DMS79 (cell line): ENCODE data around the gene GJD2.

Experiments
- DNase-seq: peaks from one replicate; lab custom pipeline; 2025; lab: John Stamatoyannopoulos, UW

GJD2 gene

GRCh38 chr15:34773013-34773412, 18.2 kb upstream of the GJD2 start:
- no peak for DNase-seq

GRCh38 chr15:34772312-34772711, 17.5 kb upstream of the GJD2 start:
- DNase-seq = no peak

- no peak for DNase-seq
These were observed 14.9 kb upstream of the GJD2 start for GRCh38 chr15:34769711-34770110.

GRCh38 chr15:34768530-34768929, 13.7 kb upstream of the GJD2 start:
- no peak for DNase-seq

GRCh38 chr15:34765741-34766140, 10.9 kb upstream of the GJD2 start:
- no peak for DNase-seq

GRCh38 chr15:34760909-34761308, 6.1 kb upstream of the GJD2 start:
- no peak for DNase-seq

GRCh38 chr15:34759992-34760391, 5.2 kb upstream of the GJD2 start:
- no peak for DNase-seq

- DNase-seq = no peak
These were observed 4.5 kb upstream of the GJD2 start for GRCh38 chr15:34759347-34759746.

- no peak for DNase-seq
These were observed 2.5 kb upstream of the GJD2 start for GRCh38 chr15:34757262-34757661.

- DNase-seq = no peak
These were observed 598 bp upstream of the GJD2 start for GRCh38 chr15:34755419-34755773.

- DNase-seq = no peak
These were observed 612 bp downstream of the GJD2 start for GRCh38 chr15:34754171-34754601.

GRCh38 chr15:34753236-34753894, 1.4 kb downstream of the GJD2 start:
- DNase-seq = no peak

- DNase-seq = no peak
These were observed 5.1 kb downstream of the GJD2 start for GRCh38 chr15:34749691-34750090.

- DNase-seq = no peak
These were observed 15.5 kb downstream of the GJD2 start for GRCh38 chr15:34739346-34739745.

- DNase-seq = no peak
These were observed 16.8 kb downstream of the GJD2 start for GRCh38 chr15:34738002-34738401.

- no peak for DNase-seq
These were observed 17.3 kb downstream of the GJD2 start for GRCh38 chr15:34737477-34737876.

- no peak for DNase-seq
These were observed 20.5 kb downstream of the GJD2 start for GRCh38 chr15:34734303-34734702.

GRCh38 chr15:34733621-34734020, 21.2 kb downstream of the GJD2 start:
- no peak for DNase-seq

GRCh38 chr15:34732430-34732829, 22.4 kb downstream of the GJD2 start:
- no peak for DNase-seq

- DNase-seq = no peak
These were observed 24.1 kb downstream of the GJD2 start for GRCh38 chr15:34730701-34731100.

- no peak for DNase-seq
These were observed 24.9 kb downstream of the GJD2 start for GRCh38 chr15:34729886-34730285.

GRCh38 chr15:34729056-34729455, 25.7 kb downstream of the GJD2 start:
- DNase-seq = no peak

- DNase-seq = no peak
These were observed 28.2 kb downstream of the GJD2 start for GRCh38 chr15:34726406-34727100.

GRCh38 chr15:34725556-34725955, 29.2 kb downstream of the GJD2 start:
- DNase-seq = no peak
